Posterior vena cava (tissue), 2 donors: ENCODE measurements around the gene PDE7B. TPM values are rescaled to one million over a fixed set of nuclear protein-coding genes. Genes with fewer than 3 reads are reported as not detected.
"Not testable (repeated sequence)": the region's sequence is repeated elsewhere in the genome, so short reads cannot be mapped to it uniquely, and the experiment has no call there.

ENCODE experiments used
- DNase-seq: peaks from one replicate; pipeline ENCODE4 v3.0.0-alpha.2; 2020; ENCODE audit warnings: low spot score
- intact Hi-C, 2 donors: fragments of 100-400 bp; cut with DNase I; formaldehyde crosslinking; loops; one replicate each; pipeline versions ENCODE4 v1.14.1 to v1.14.2; 2022 to 2023
- total RNA-seq, 2 donors: library from RNA; stranded (reverse); fragmentation: NEBNext Ultra II Directional; extraction: Animal tissue kit (Norgen Biotek cat#: 25700); gene quantifications; one replicate each; pipeline ENCODE4 v1.2.1, GENCODE V29; 2021
- donor health status: DM: yes; HTN: yes; CAD: no.
- donor health status: DM: yes; HTN: yes; CAD: no.

Gene PDE7B
- total RNA-seq, 2 donors from 2014 or later, result 5.9 to 7.2 TPM

DNA sequence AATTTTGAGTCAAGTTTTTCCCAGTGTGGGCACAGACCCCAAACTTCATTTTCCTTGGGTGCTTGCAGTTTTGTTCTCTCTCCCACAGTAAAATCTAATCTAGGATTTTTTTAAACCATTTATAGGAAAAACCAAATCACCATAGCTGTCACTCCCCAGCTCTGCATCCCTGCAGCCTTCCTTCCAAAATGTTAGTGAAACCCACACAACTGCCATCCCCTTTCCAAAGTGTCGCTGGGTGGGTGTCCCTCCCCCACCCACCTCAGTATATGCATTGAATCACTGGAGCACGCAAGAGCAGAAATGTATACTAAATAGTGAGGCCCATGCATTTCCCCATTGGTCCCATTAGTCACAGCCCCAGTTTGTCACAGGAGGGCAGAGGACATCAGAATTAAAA lies 260.3 kb downstream of the PDE7B start:
- DNase-seq, result no peak
- intact Hi-C loops, result no loop called here

DNA sequence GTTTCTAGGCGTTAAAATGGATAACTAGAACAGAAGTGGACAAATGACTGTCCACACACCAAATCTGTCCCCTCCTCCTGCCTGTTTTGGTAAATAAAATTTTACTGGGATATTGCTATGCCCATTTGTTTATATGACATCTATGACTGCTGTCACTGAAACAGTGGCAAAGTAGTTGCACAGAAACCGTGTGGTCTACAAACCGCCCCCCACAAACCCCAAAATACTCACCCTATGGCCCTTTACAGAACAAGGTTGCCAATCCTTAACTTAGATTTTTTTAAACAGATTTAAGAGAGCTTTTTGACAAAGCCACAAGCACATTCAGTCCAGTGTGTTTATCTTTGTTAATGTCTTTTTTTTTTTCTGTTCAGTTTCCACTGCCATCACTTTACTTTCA lies 260.8 kb downstream of the PDE7B start:
- intact Hi-C loops, result no loop called here
- DNase-seq, result no peak

- intact Hi-C loops, result no loop called here
- no peak for DNase-seq
Observed at GRCh38 chr6:136113736-136114173, 262.3 kb downstream of the PDE7B start.

DNA sequence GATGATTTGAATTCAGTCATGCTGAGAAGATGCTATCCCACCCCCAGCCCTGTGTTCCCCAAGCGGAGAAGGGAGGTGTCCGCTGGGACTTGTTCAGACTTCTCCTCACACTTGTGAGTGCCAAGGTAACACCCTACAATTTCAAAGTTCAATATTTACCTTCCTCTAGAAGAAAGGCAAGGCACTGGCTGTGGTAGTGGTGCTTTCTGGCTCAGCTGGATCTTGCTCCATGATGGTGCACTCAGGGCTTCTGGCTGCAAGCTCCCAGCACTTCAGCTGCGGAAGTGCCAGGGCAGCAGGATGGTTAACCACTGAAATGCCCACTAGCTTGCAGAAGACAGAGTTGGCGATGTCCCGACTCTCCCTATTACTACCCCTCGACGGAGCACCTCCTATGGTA lies 263.2 kb downstream of the PDE7B start:
- intact Hi-C loops, result no loop called here
- no peak for DNase-seq

DNA sequence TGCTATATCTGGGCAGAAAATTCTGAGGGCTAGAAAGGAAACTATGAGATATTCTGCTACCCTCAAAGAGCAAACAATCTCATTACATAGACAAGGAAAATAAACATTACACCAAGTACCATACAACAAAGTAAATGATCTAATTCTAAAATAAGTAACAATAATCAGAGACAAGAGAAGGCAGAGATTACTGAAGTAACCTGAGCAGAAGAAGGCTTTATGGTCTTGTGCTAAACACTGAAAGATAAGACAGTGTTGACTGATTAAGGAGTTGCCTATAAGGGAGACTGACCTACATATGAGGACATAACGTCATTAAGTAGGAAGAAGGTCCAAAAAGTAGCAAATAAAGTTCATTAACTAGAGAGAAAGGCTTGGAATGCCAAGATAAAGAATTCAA lies 264.4 kb downstream of the PDE7B start:
- no peak for DNase-seq

DNA sequence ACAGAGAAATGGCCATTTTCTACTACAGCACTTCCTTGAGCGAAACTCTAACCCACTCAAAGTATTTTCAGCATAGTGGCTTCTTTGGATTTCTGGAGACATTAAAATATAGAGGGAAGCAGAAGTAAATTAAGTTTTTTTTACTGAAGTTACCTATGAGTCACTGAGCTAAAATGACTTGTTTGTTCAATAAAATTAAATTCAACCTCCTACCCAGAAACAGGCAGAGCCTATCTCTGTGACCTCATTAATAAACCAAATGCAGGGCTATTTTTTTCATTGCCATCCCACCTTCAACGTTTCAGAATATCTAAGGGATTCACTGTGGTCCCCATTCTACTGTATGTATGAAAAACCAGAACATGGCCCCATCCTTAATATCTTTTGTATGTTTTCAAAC lies 265.6 kb downstream of the PDE7B start:
- no peak for DNase-seq
- intact Hi-C loops, result no loop called here

More for the DNA sequence above, 264.4 kb downstream of the PDE7B start:
- intact Hi-C loops, result no loop called here

DNA sequence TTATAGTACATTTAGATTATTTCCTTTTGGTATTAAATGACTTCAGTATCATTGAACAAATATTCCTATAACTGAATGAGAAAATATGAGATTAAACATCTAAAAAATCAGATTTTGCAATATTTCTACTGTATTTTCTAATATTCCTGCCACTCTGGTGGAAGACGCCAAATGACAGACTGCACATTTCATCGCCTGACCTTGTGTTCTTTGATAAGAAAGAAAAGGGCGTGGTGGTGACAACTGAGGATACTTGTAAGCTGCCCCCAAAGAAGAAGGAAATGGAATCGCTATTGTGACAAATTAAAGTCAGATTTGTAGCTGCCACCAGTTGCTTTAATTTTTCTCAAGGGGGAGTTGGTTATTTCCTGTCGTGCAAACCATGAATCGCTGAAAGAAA lies 267.3 kb downstream of the PDE7B start:
- no peak for DNase-seq
- intact Hi-C loops, result no loop called here

- intact Hi-C loops, result no loop called here
- DNase-seq, result no peak
Observed at GRCh38 chr6:136123468-136123867, 272.0 kb downstream of the PDE7B start.

DNA sequence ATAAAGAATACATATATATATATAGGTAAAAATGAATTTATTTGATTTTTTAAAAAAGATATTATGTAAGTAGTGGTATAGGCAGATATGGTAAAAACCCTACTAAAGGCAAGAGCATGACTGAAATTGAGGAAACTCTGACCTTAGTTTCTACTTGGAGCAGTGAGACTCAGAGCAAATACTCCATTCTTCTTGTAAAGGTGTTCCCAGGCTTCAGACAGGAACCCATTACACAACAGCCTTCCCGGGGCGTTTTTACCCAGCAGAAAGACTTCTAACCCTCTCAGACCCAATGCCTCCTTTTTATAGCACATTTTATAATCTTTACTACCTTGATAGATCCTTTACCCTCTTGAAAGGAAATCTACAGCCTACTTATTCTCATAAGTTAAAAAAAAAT lies 274.1 kb downstream of the PDE7B start:
- intact Hi-C loops, result no loop called here
- DNase-seq, result no peak

- no peak for DNase-seq
- intact Hi-C loops, result no loop called here
Observed at GRCh38 chr6:136127873-136128272, 276.4 kb downstream of the PDE7B start.

- intact Hi-C loops, result no loop called here
- no peak for DNase-seq
Observed at GRCh38 chr6:136129365-136129764, 277.9 kb downstream of the PDE7B start.

DNA sequence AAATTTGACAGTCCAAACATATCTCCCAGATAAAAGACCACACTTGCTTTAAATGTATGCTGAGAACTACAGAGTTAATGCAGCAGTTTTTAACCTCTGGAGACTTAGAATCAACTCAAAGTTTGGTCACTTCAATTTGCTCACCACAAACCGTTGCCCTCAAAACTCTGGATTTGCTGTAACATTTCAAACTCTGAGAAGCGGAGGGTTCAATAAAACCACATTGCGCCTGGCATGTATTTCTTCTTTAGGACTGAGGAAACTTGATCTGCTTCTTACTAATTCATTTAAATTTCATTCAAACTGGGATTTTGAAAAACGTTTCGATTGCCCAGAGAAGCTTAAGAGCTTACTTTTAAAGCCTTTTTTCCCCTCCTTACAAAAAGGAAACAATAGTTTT lies 282.8 kb downstream of the PDE7B start:
- DNase-seq, result no peak
- intact Hi-C loops, result no loop called here

DNA sequence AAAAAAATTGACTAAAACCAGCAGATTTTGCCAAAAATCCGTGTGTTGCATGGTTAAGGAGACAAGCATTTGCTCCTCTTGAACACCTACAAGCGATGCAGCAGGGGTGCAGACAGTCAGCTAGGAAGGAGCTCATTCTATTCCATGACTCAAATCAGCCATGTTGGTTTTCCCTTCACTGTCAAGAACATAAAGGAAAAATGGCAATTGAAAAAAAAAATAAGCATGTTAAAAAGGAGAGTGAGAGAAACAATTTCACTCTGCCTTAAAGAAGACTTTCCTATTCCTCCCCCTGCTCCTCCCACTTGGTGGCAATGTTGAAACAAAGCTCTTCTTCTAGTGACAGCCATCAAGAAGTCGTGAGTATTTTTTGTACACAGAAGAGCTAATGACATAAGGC lies 283.2 kb downstream of the PDE7B start:
- intact Hi-C loops, result no loop called here
- no peak for DNase-seq

DNA sequence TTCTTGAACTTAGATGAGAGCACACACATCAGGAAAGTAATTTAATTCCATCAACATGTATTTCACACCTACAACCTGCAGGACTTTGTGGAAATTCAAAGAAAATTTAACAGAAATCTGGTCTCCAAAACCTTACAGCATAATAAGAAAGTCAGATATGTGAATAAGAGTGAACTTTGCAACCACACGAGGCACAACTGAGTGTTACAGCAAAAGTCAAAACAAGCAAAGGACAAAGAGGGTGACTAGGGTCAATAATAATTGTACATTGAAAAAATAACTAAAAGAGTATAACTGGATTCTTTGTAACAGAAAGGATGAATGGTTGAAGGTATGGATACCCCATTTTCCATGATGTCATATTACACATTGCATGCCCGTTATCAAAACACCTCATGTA lies 284.8 kb downstream of the PDE7B start:
- intact Hi-C loops, result no loop called here
- no peak for DNase-seq

GRCh38 chr6:136137008-136137692 lies 285.6 kb downstream of the PDE7B start:
- no peak for DNase-seq
- intact Hi-C loops, result no loop called here

DNA sequence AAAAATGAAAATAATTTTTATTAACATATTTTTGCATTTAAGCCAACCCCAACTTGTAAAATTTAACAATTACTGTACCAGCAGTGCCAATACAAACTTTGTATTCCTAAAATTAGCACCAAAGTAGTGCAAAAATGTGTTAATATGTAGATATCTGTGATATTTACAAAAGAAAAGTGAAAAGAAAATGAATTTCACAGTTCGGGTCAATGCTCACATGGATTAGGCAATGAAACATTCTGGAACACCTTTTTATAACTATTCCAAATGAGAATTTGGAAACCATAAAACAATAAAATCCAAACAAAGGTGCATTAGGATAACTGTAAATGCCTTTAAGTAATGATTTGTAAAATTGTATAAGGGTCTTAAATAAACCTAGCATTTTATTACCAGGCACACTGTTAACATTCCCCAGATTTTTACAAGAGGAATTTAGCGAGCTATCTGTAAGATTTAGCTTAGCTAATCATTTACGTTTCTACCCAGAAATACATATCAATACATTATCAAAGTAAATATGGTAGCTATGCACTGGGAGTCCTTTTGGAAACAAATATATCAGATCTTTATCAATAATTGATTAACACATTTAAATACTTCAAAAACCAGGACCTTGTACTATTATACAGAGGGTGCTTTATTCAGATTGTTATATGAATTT lies 286.4 kb downstream of the PDE7B start:
- intact Hi-C loops, result no loop called here
- DNase-seq, result no peak

GRCh38 chr6:136139111-136139510 lies 287.6 kb downstream of the PDE7B start:
- DNase-seq, intact Hi-C loops: not testable (repeated sequence)

DNA sequence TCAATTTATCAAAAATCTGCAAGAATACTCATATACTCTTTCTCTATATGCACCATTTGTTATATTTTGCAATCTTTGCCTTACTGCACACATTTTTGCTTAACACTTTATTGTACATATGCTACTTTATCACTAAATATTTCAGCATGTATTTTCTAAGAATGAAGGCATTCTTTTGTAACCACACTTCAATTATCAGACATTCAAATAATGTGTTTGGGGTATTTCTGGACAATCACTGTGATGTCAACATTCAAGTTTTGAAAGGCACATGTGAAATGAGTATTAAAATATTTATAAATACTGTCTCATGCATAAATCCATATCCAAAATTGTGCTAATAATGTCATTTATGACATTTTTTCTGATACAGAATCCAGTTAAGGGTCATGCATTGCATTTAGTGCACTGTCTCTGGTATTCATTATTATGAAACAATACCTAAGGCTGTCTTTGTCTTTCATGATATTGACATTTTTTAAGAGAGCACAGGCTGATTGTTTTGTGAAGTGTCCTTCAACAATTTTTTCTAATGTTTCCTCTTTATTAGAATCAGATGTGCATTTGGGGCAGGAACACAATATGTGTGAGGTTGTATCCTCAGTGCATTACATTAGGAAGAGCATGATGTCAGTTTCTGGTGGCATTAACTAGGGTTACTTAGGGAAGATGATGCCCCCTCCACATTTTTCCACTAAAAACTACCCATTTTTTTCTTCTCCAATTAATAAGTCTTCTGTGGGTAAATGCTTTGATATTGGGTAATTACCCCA lies 292.9 kb downstream of the PDE7B start:
- intact Hi-C loops, result no loop called here
- no peak for DNase-seq

DNA sequence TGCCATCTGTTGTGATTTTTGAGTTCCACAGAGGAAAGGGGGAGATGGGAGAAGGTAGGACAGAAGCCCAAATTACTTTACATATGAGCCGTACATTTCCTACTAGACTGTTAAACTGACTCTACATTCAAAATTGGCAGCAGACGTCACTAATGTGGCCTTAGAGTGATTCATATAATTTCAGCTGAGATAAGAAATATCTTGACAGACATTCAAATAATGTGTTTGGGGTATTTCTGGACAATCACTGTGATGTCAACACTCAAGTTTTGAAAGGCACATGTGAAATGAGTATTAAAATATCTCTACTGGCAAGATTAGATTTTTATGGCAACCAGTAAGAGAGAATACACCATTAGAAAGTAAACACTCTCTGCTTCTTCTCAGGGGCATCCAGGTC lies 294.6 kb downstream of the PDE7B start:
- intact Hi-C loops, result no loop called here
- DNase-seq, result no peak

GRCh38 chr6:136147342-136147741 lies 295.8 kb downstream of the PDE7B start:
- intact Hi-C loops, result no loop called here

DNA sequence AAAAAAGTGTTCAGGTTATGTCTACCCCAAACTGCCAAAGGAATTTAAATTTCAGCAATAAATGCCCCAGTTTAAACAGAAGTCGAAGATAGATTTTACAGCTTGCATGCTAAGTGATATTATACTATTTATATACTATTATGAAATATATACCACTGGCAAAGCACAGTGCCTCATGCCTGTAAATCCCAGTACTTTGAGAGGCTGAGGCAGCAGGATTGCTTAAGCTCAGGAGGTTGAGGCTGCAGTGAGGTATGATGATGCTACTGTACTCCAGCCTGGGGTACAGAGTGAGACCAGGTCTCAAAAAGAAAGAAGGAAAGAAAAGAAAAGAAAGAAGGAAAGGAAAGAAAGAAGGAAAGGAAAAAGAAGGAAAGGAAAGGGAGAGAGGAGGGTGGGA lies 296.6 kb downstream of the PDE7B start:
- intact Hi-C loops, result no loop called here
- no peak for DNase-seq

More at GRCh38 chr6:136147342-136147741, 295.8 kb downstream of the PDE7B start:
- no peak for DNase-seq
